ENCODE results near the gene PRKAG2. TPM values are rescaled to one million over a fixed set of nuclear protein-coding genes. Genes with fewer than 3 reads are reported as not detected.
A peak's percentile ranks its signal among the peaks of the same experiment; 100 is the strongest.

The PRKAG2 gene
- total RNA-seq, 1 donor from 2014 or later = 35.4 TPM

DNA sequence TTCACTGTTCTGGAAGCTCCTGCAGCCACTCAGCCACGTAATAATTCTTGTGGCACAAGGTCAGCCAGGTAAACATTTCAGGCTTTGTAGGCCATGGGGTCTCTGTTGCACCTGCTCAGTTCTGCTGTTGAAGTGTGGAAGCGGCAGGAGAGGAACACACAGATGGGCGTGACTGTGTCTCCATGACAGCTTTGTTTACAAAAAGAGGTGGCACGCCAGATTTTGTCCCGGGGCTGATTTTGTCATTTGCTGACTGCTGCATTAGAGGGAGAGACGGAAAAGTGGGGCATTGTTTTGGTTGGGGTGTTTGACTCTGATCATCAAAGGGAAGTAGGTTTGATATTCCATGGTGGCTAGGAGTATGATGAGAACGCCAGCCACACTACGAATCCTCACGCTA, 103.1 kb downstream of the PRKAG2 start:
- Histone ChIP-seq H3K36me3 (no peaks in the 10 kb centered on the region), H3K4me1 (no peaks in the 10 kb centered on the region), H3K27ac (no peak overlapping the region), H3K9me3 (no peaks in the 10 kb centered on the region), H3K4me3 (no peak overlapping the region), H3K27me3 (ENCODE audit: low read depth) (no peaks in the 10 kb centered on the region)
- DNase-seq (no peak), ATAC-seq (no peak)
- intact Hi-C loops (cut with DNase I) = no loop called here
- no peak for TF ChIP-seq CTCF (IDR thresholded peaks at IDR 0.05)

DNA sequence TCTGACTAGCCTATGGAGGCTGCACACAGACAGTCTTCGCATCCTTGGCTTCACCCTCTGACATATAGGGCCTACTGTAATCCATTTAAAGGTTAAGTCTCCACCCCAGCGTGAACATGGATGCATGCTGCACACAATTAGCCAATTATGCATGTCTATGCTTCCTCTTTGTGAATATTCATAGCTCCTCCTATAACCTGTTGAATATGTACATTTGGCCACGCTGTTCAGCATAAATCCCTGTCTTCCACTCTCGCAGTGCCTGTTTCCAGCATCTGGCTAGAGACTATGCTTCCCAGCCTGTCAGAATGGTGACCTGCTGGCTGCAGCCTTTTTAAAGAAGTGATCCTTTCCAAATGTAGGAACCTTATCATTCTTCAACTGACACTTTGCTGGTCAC, 106.7 kb downstream of the PRKAG2 start:
- Histone ChIP-seq H3K4me1 (no peaks in the 10 kb centered on the region), H3K4me3 (no peak overlapping the region), H3K27me3 (ENCODE audit: low read depth) (no peaks in the 10 kb centered on the region), H3K36me3 (no peaks in the 10 kb centered on the region), H3K9me3 (no peaks in the 10 kb centered on the region), H3K27ac (no peak overlapping the region)
- ATAC-seq (no peak), DNase-seq (no peak)
- intact Hi-C loops (cut with DNase I) = no loop called here
- no peak for TF ChIP-seq CTCF (IDR thresholded peaks at IDR 0.05)

- intact Hi-C loops (cut with DNase I) = no loop called here
- H3K9me3 ChIP-seq = no peaks in the 10 kb centered on the region
- TF ChIP-seq CTCF (IDR thresholded peaks at IDR 0.05) = no peak
- H3K27ac ChIP-seq = no peak overlapping the region
- no peaks in the 10 kb centered on the region for H3K27me3 ChIP-seq (ENCODE audit: low read depth)
- peak in 1 of 2 donors; percentile 27 for ATAC-seq
- no peaks in the 10 kb centered on the region for H3K4me1 ChIP-seq
- H3K36me3 ChIP-seq = no peaks in the 10 kb centered on the region
- DNase-seq = no peak
- no peak overlapping the region for H3K4me3 ChIP-seq
Observed at GRCh38 chr7:151769188-151769821, 107.6 kb downstream of the PRKAG2 start.

GRCh38 chr7:151768805-151769187, 108.1 kb downstream of the PRKAG2 start:
- Histone ChIP-seq H3K36me3 (no peaks in the 10 kb centered on the region), H3K4me3 (no peak overlapping the region), H3K27ac (no peak overlapping the region), H3K27me3 (ENCODE audit: low read depth) (no peaks in the 10 kb centered on the region), H3K9me3 (no peaks in the 10 kb centered on the region), H3K4me1 (no peaks in the 10 kb centered on the region)
- ATAC-seq (no peak), DNase-seq (no peak)
- intact Hi-C loops (cut with DNase I) = no loop called here
- no peak for TF ChIP-seq CTCF (IDR thresholded peaks at IDR 0.05)

GRCh38 chr7:151767557-151767956, 109.4 kb downstream of the PRKAG2 start:
- intact Hi-C loops (cut with DNase I) = no loop called here
- TF ChIP-seq CTCF (IDR thresholded peaks at IDR 0.05) = no peak

More at GRCh38 chr7:151767557-151767956, 109.4 kb downstream of the PRKAG2 start:
- no peak for ATAC-seq
- no peak for DNase-seq
- Histone ChIP-seq H3K27me3 (ENCODE audit: low read depth) (no peaks in the 10 kb centered on the region), H3K27ac (no peak overlapping the region), H3K36me3 (no peaks in the 10 kb centered on the region), H3K4me3 (no peak overlapping the region), H3K4me1 (no peaks in the 10 kb centered on the region), H3K9me3 (no peaks in the 10 kb centered on the region)

All from lower lobe of right lung (tissue), 2 donors.